ENCODE measurements around the gene SPNS2. TPM values are rescaled to one million over a fixed set of nuclear protein-coding genes. Genes with fewer than 3 reads are reported as not detected.

SPNS2 gene
- total RNA-seq, 1 donor from 2014 or later = 0.38 TPM

- Mint-ChIP-seq H3K27me3 (peaks cover 27% of the 10 kb centered on the region), H3K9me3 (no peaks in the 10 kb centered on the region), H3K4me3 (no peak overlapping the region), H3K27ac (no peak overlapping the region), H3K36me3 (ENCODE audit: low read depth) (no peaks in the 10 kb centered on the region), H3K4me1 (peaks cover 9% of the 10 kb centered on the region)
- ATAC-seq (ENCODE audit: low read depth) (no peak), DNase-seq (no peak)
- ChIA-PET CTCF (no interaction called here), POLR2A (no interaction called here)
- no peak for TF ChIP-seq CTCF (IDR thresholded peaks at IDR 0.05)
- intact Hi-C loops (cut with micrococcal nuclease) = no loop called here
Observed at GRCh38 chr17:4579678-4580077, 81.0 kb downstream of the SPNS2 start.

GRCh38 chr17:4580291-4580690 is 81.6 kb downstream of the SPNS2 start:
- no peaks in the 10 kb centered on the region for H3K9me3 Mint-ChIP-seq
- no peak overlapping the region for H3K27ac Mint-ChIP-seq
- ChIA-PET CTCF (no interaction called here), POLR2A (no interaction called here)
- peaks cover 30% of the 10 kb centered on the region for H3K27me3 Mint-ChIP-seq
- peaks cover 9% of the 10 kb centered on the region for H3K4me1 Mint-ChIP-seq
- TF ChIP-seq CTCF (IDR thresholded peaks at IDR 0.05) = no peak
- H3K4me3 Mint-ChIP-seq = no peak overlapping the region
- intact Hi-C loops (cut with micrococcal nuclease) = no loop called here
- no peak for DNase-seq
- no peak for ATAC-seq (ENCODE audit: low read depth)
- H3K36me3 Mint-ChIP-seq (ENCODE audit: low read depth) = no peaks in the 10 kb centered on the region

- Mint-ChIP-seq H3K27ac (no peak overlapping the region), H3K4me3 (no peak overlapping the region), H3K9me3 (no peaks in the 10 kb centered on the region), H3K36me3 (ENCODE audit: low read depth) (no peaks in the 10 kb centered on the region), H3K27me3 (peaks cover 44% of the 10 kb centered on the region), H3K4me1 (peaks cover 9% of the 10 kb centered on the region)
- ATAC-seq (ENCODE audit: low read depth) = no peak
- ChIA-PET CTCF (no interaction called here), POLR2A (no interaction called here)
- no peak for DNase-seq
- TF ChIP-seq CTCF (IDR thresholded peaks at IDR 0.05) = no peak
- intact Hi-C loops (cut with micrococcal nuclease) = no loop called here
Observed at GRCh38 chr17:4582101-4582501, 83.4 kb downstream of the SPNS2 start.

- no peaks in the 10 kb centered on the region for H3K36me3 Mint-ChIP-seq (ENCODE audit: low read depth)
- peaks cover 9% of the 10 kb centered on the region for H3K4me1 Mint-ChIP-seq
- DNase-seq (no peak), ATAC-seq (ENCODE audit: low read depth) (no peak)
- intact Hi-C loops (cut with micrococcal nuclease) = no loop called here
- no peak overlapping the region for H3K4me3 Mint-ChIP-seq
- ChIA-PET CTCF (no interaction called here), POLR2A (no interaction called here)
- H3K9me3 Mint-ChIP-seq = no peaks in the 10 kb centered on the region
- no peak for TF ChIP-seq CTCF (IDR thresholded peaks at IDR 0.05)
- peaks cover 44% of the 10 kb centered on the region for H3K27me3 Mint-ChIP-seq
- H3K27ac Mint-ChIP-seq = no peak overlapping the region
Observed at GRCh38 chr17:4582691-4583090, 84.0 kb downstream of the SPNS2 start.

GRCh38 chr17:4583206-4583605 is 84.5 kb downstream of the SPNS2 start:
- POLR2A ChIA-PET = no interaction called here
- CTCF ChIA-PET = no interaction called here
- ATAC-seq (ENCODE audit: low read depth) = no peak
- H3K27me3 Mint-ChIP-seq = peaks cover 44% of the 10 kb centered on the region
- no peak overlapping the region for H3K4me3 Mint-ChIP-seq
- H3K9me3 Mint-ChIP-seq = no peaks in the 10 kb centered on the region
- no peak for DNase-seq
- no peak overlapping the region for H3K27ac Mint-ChIP-seq
- H3K4me1 Mint-ChIP-seq = peaks cover 9% of the 10 kb centered on the region
- intact Hi-C loops (cut with micrococcal nuclease) = no loop called here
- no peaks in the 10 kb centered on the region for H3K36me3 Mint-ChIP-seq (ENCODE audit: low read depth)
- TF ChIP-seq CTCF (IDR thresholded peaks at IDR 0.05) = no peak
